KBM-7 (cell line): ENCODE measurements around the gene PTPN9.

Experiments used
- DNase-seq: peaks from one replicate; pipeline ENCODE4 v3.0.0-alpha.2; 2015
- in situ Hi-C: fragments of 300-500 bp; cut with MboI; formaldehyde crosslinking; loops from 2 replicates; pipeline ENCODE4 v1.14.3; 2020; ENCODE audit warnings: low sequenced_read_pairs, low pct_unique_long_range_greater_than_20kb, mixed read lengths

PTPN9 gene

DNA sequence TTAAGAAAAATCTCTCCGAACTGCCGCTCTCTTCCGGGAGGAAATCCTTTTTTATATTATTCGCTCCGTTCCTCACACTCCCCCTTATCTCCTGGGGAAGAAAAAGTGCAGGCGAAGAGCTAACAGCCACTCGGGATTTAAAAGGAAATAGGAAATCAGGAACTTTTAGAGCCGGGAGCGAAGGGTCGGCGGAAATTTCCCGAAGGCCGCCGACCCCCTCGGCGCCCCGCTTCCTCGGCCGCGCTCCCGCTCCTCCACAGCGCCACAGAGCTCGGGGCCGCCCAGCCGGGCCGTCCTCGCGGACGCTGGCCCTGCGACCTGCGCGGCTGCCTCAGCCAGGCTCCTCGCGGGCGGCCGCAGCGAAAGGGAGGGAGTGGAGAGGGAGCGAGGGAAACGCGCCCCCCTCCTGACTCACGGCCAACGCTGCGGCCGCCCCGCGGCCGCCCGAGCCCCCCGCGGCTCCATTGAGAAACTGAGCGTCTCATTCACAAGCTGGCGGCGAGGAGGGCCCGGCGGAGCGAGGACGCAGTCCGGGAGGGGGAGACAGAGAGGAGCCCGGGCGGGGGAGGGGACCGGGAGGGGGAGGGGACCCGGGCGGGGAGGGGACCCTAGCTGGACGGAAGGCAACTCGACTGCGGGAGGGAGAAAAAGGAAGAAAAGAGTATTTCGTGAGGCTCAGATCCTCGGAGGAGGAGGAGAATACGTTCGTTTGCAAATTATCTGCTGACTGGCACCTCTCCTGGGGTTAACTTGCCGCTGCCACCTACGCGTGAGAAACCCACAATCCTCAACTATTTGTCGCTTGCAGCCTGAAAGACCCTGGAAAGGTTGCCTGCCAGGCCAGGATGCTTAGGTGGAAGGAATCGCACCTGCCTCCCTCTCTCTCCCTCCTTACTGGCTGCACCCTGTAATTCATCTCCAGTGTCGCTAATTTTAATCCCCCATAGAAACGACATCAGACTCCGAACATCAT, at the start of gene PTPN9:
Gene PTPN9, minus strand, starts transcription at position 368 of the 973 bp plus-strand sequence. CDS start 539 bp downstream, outside the sequence.
- in situ Hi-C loops: no loop called here
- DNase-seq: peak; percentile 91

- DNase-seq: peak; percentile 99
- in situ Hi-C loops: no loop called here
Measured at GRCh38 chr15:75625542-75626347, 46.6 kb upstream of the PTPN9 start, which contains the start of gene SNUPN. Gene SNUPN (minus strand): TSS chr15:75625725. CDS start chr15:75621051, 4,674 bp downstream.

- in situ Hi-C loops: no loop called here
- no peak for DNase-seq
Measured at GRCh38 chr15:75622505-75622904, 43.4 kb upstream of the PTPN9 start.

DNA sequence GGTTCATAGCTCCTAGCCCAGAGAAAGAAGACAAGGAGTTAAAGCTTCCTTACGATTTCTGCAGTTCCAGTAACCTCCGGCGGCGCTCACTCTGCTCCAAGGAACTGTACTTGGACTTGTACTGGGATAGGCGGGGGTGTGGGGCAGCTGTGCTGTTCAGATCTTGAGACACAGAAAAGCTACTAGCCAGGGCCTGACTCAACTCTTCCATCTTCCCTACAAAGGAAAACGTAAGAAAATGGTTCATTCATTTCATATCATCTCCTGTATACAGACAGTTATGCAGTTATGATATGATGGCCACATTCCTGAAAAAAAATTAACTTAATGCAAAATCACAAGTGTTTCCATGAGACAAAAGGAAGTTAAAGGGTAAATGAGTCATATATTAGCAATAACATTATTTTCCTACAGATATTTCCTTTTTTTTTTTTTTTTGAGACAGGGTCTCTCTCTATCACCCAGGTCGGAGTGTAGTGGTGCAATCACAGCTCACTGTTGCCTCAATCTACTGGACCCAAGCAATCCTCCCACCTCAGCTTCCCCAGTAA, 41.8 kb upstream of the PTPN9 start:
- in situ Hi-C loops: no loop called here
- no peak for DNase-seq

GRCh38 chr15:75620058-75620820, 41.1 kb upstream of the PTPN9 start:
- in situ Hi-C loops: no loop called here
- DNase-seq: peak; percentile 52

- in situ Hi-C loops: no loop called here
- DNase-seq: no peak
Measured at GRCh38 chr15:75616766-75617165, 37.7 kb upstream of the PTPN9 start.

GRCh38 chr15:75606711-75607699, 27.9 kb upstream of the PTPN9 start:
- DNase-seq: peak; percentile 85
- in situ Hi-C loops: no loop called here

DNA sequence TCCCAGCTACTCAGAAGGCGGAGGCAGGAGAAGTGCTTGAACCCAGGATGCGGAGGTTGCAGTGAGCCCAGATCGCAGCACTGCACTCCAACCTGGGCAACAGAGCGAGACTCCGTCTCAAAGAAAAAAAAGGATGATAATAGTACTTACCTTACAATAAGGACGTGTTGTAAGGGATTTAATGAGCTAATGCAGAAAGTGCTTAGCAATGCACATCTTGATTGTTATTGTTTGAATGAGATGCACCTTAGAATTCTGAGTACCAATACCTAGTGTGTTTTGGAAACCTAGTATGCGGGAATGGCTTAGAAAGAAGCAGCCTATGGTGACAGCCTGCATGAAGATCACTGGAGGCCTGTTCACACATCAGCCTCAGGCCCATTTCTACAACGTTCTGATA, 26.9 kb upstream of the PTPN9 start:
- no peak for DNase-seq
- in situ Hi-C loops: no loop called here

DNA sequence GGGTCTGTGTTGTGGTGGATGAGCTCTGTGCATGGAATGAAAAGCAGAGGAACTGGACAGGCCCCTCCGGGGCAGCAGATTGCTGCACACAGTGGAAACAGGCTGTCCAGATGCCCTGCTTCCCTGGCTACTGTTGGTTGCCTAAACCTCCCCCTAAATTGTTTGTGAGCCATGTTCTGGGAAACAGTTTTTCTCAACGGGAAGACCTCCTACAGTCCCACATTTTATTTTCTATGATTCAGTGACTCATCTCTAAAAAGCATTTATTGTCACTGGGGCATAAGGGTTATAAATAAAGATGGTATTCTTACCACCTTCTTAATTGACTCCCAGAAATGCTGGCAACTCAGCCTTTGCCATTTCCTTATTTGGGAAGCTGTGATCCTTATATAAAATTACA, 20.3 kb upstream of the PTPN9 start:
- DNase-seq: no peak
- in situ Hi-C loops: no loop called here

GRCh38 chr15:75598361-75598760, 19.2 kb upstream of the PTPN9 start:
- DNase-seq: no peak
- in situ Hi-C loops: no loop called here

- in situ Hi-C loops: no loop called here
- DNase-seq: peak; percentile 75
Measured at GRCh38 chr15:75597667-75598341, 18.7 kb upstream of the PTPN9 start.

GRCh38 chr15:75596703-75597345, 17.7 kb upstream of the PTPN9 start:
- no peak for DNase-seq
- in situ Hi-C loops: no loop called here

- in situ Hi-C loops: no loop called here
- no peak for DNase-seq
Measured at GRCh38 chr15:75594276-75594675, 15.2 kb upstream of the PTPN9 start.

- in situ Hi-C loops: no loop called here
Measured at GRCh38 chr15:75591655-75592364, 12.7 kb upstream of the PTPN9 start.

GRCh38 chr15:75590239-75590638, 11.1 kb upstream of the PTPN9 start:
- in situ Hi-C loops: no loop called here
- DNase-seq: no peak

More at GRCh38 chr15:75591655-75592364, 12.7 kb upstream of the PTPN9 start:
- DNase-seq: no peak

GRCh38 chr15:75589071-75589470, 10.0 kb upstream of the PTPN9 start:
- DNase-seq: no peak
- in situ Hi-C loops: no loop called here
